Thoracic aorta (tissue), 2 donors: ENCODE data around the gene XPA. TPM values are rescaled to one million over a fixed set of nuclear protein-coding genes. Genes with fewer than 3 reads are reported as not detected.

Source experiments
- ATAC-seq: fragments of 150-250 bp; one replicate; pipeline ENCODE4 v1.8.0; 2017; ENCODE audit warnings: low read depth; ENCODE audit not compliant: insufficient number of reproducible peaks, low FRiP score
- DNase-seq: peaks from one replicate; pipeline ENCODE4 v3.0.0-alpha.2; 2020; ENCODE audit warnings: low spot score
- H3K27ac ChIP-seq, 2 donors: fragments of 200-600 bp; sonication (generic); 1 replicate in 1 of 2; 2 replicates in 1 of 2; pipeline ENCODE4 v1.5.1; 2016; ENCODE audit warnings: mild to moderate bottlenecking in 2 of 2, moderate library complexity in 2 of 2
- H3K27me3 ChIP-seq: fragments of 200-600 bp; sonication (generic); replicated peaks from 2 replicates; pipeline ENCODE4 v1.6.0; 2016; ENCODE audit warnings: mild to moderate bottlenecking; ENCODE audit not compliant: insufficient read depth
- H3K36me3 ChIP-seq: fragments of 200-600 bp; sonication (generic); one replicate; pipeline ENCODE4 v1.5.1; 2016
- H3K4me1 ChIP-seq, 2 donors: fragments of 200-600 bp; sonication (generic); 1 replicate in 1 of 2; 2 replicates in 1 of 2; pipeline versions ENCODE4 v1.5.1 to v1.6.0; 2016; ENCODE audit warnings: low read depth in 2 of 2, mild to moderate bottlenecking in 1 of 2; ENCODE audit not compliant: control insufficient read depth in 1 of 2
- H3K4me3 ChIP-seq: fragments of 200-600 bp; sonication (generic); 2 replicates; pipeline ENCODE4 v1.5.1; 2016; ENCODE audit warnings: mild to moderate bottlenecking
- H3K9me3 ChIP-seq: fragments of 200-600 bp; sonication (generic); 2 replicates; pipeline ENCODE4 v1.5.1; 2016
- CTCF ChIP-seq: fragments of 200-600 bp; sonication (generic); IDR thresholded peaks from one replicate; pipeline ENCODE4 v1.5.1; 2019; ENCODE audit warnings: antibody characterized with exemption
- total RNA-seq, 2 donors: library from RNA; depleted of rRNA; stranded (reverse); fragments of >200 nt; gene quantifications; one replicate each; pipeline versions ENCODE4 v1.1.0 to v1.2.3, GENCODE V29; 2016

The XPA gene
- total RNA-seq, 2 donors from 2014 or later: 15.0 to 23.2 TPM

GRCh38 chr9:97710356-97711222 is 13.4 kb upstream of the XPA start:
- Histone ChIP-seq H3K27me3 (no peaks in the 10 kb centered on the region), H3K36me3 (no peaks in the 10 kb centered on the region), H3K4me1 (no peaks in the 10 kb centered on the region), H3K4me3 (no peak overlapping the region), H3K9me3 (no peaks in the 10 kb centered on the region), H3K27ac (no peak overlapping the region)
- TF ChIP-seq CTCF: peak; percentile 84
- DNase-seq (no peak), ATAC-seq (no peak)

- no peaks in the 10 kb centered on the region for H3K27me3 ChIP-seq
- no peaks in the 10 kb centered on the region for H3K36me3 ChIP-seq
- no peak for DNase-seq
- no peak overlapping the region for H3K4me3 ChIP-seq
- no peak for ATAC-seq
- H3K9me3 ChIP-seq: no peaks in the 10 kb centered on the region
- peaks cover 7 to 12% of the 10 kb centered on the region in 2 donors for H3K4me1 ChIP-seq
- H3K27ac ChIP-seq: no peak overlapping the region
- no peak for TF ChIP-seq CTCF
These were observed 9.1 kb upstream of the XPA start for GRCh38 chr9:97706246-97706645.

- Histone ChIP-seq H3K27me3 (no peaks in the 10 kb centered on the region), H3K36me3 (no peaks in the 10 kb centered on the region), H3K4me1 (peaks cover 7 to 12% of the 10 kb centered on the region in 2 donors), H3K9me3 (no peaks in the 10 kb centered on the region), H3K27ac (no peak overlapping the region), H3K4me3 (no peak overlapping the region)
- DNase-seq (no peak), ATAC-seq (no peak)
- no peak for TF ChIP-seq CTCF
These were observed 8.3 kb upstream of the XPA start for GRCh38 chr9:97705354-97705950.

GRCh38 chr9:97704851-97705250 is 7.7 kb upstream of the XPA start:
- H3K4me3 ChIP-seq: no peak overlapping the region
- ATAC-seq: no peak
- TF ChIP-seq CTCF: no peak

GRCh38 chr9:97704345-97704677 is 7.2 kb upstream of the XPA start:
- TF ChIP-seq CTCF: no peak
- ATAC-seq (no peak), DNase-seq (no peak)
- Histone ChIP-seq H3K27me3 (no peaks in the 10 kb centered on the region), H3K4me3 (peak overlapping the region; percentile 40), H3K36me3 (no peaks in the 10 kb centered on the region), H3K4me1 (peaks cover 7 to 12% of the 10 kb centered on the region in 2 donors), H3K27ac (peak overlapping the region; percentile 68 to 84), H3K9me3 (no peaks in the 10 kb centered on the region)

More at GRCh38 chr9:97704851-97705250, 7.7 kb upstream of the XPA start:
- DNase-seq: no peak
- Histone ChIP-seq H3K4me1 (peaks cover 7 to 12% of the 10 kb centered on the region in 2 donors), H3K27me3 (no peaks in the 10 kb centered on the region), H3K27ac (peak overlapping the region; percentile 68 to 84), H3K36me3 (no peaks in the 10 kb centered on the region), H3K9me3 (no peaks in the 10 kb centered on the region)
